H1 (cell line): Measurements from ENCODE around the gene SCAMP4. TPM values are rescaled to one million over a fixed set of nuclear protein-coding genes. Genes with fewer than 3 reads are reported as not detected.

Source experiments
- CBX8 ChIP-seq: fragments of 300-800, 300-1000 bp; sonication (generic); IDR thresholded peaks from 2 replicates; pipeline ENCODE4 v1.7.1; 2016; ENCODE audit warnings: low read depth, low read length, borderline replicate concordance
- CHD2 ChIP-seq: IDR thresholded peaks from 2 replicates; pipeline ENCODE4 v1.6.1; 2012; ENCODE audit warnings: low read length, improper control_type of control experiment
- CTCF ChIP-seq, 3 experiments: IDR thresholded peaks; 1 replicate in 2 of 3; 2 replicates in 1 of 3; pipeline versions ENCODE4 v1.5.1 to v1.6.1; 2011; ENCODE audit warnings: low read length in 3 of 3, mild to moderate bottlenecking in 3 of 3, inconsistent platforms in 2 of 3, low read depth in 1 of 3, moderate library complexity in 1 of 3; ENCODE audit not compliant: insufficient read depth in 1 of 3; ENCODE audit errors: control extremely low read depth in 1 of 3
- EGR1 ChIP-seq: IDR thresholded peaks from 2 replicates; pipeline ENCODE4 v1.6.1; 2011; ENCODE audit warnings: low read depth, low read length, borderline replicate concordance
- FOSL1 ChIP-seq: IDR thresholded peaks from 2 replicates; pipeline ENCODE4 v1.6.1; 2011; ENCODE audit warnings: mild to moderate bottlenecking, low read depth, low read length, moderate library complexity; ENCODE audit not compliant: insufficient read depth
- HDAC6 ChIP-seq: IDR thresholded peaks from one replicate; pipeline ENCODE4 v1.7.1; 2012; ENCODE audit warnings: low read depth, mild to moderate bottlenecking, inconsistent platforms, low read length, moderate library complexity
- KDM1A ChIP-seq: fragments of 200-600, 300-600 bp; sonication (generic); IDR thresholded peaks from 2 replicates; pipeline ENCODE4 v1.7.1; 2016; ENCODE audit warnings: mild to moderate bottlenecking, low read length, borderline replicate concordance
- RBBP5 ChIP-seq: IDR thresholded peaks from 2 replicates; pipeline ENCODE4 v1.7.1; 2012; ENCODE audit warnings: low read depth, mild to moderate bottlenecking, inconsistent platforms, low read length, moderate library complexity, borderline replicate concordance
- SAP30 ChIP-seq: fragments of 300-600 bp; sonication (generic); IDR thresholded peaks from 2 replicates; pipeline ENCODE4 v1.7.1; 2012; ENCODE audit warnings: low read length, moderate library complexity, mild to moderate bottlenecking, inconsistent platforms; ENCODE audit not compliant: insufficient read depth, insufficient replicate concordance
- SIX5 ChIP-seq: IDR thresholded peaks from 2 replicates; pipeline ENCODE4 v1.6.1; 2011; ENCODE audit warnings: mild to moderate bottlenecking, low read depth, low read length
- polyA plus RNA-seq, 7 experiments: library from polyadenylated mRNA; depleted of rRNA in 3 of 7; stranded (reverse) in 5 of 7; unstranded in 2 of 7; fragments of >200 nt in 5 of 7; fragments of 200-250 nt in 2 of 7; gene quantifications; 1 replicate in 5 of 7; 2 replicates in 1 of 7; 4 replicates in 1 of 7; pipeline versions ENCODE4 v1.2.1 to v1.2.3, GENCODE V29; 2011 to 2013; ENCODE audit warnings: missing spikeins in 2 of 7, mixed read lengths in 2 of 7
- total RNA-seq: library from RNA; stranded (reverse); fragmentation: NEBNext Ultra II Directional; extraction: Animal tissue kit (Norgen Biotek cat#: 25700); gene quantifications from 2 replicates; pipeline ENCODE4 v1.2.1, GENCODE V29; 2021

SCAMP4 gene
- total and polyA plus RNA-seq, 2 of the 8 experiments (the other 6 are each of a cell fraction or from before 2014, with no cell fraction given): 17.1 to 61.4 TPM

- TF ChIP-seq CTCF (IDR thresholded peaks at IDR 0.05; ENCODE audit: control extremely low read depth in 1 of 3, insufficient read depth in 1 of 3, low read depth in 1 of 3, low read length in 3 of 3): no peak
- no peak for TF ChIP-seq CBX8
- TF ChIP-seq RBBP5: no peak
- no peak for TF ChIP-seq CHD2
- no peak for TF ChIP-seq HDAC6
- TF ChIP-seq SAP30: no peak
- 0 out of 2 replicates have a peak, but pooled peaks have one; percentile 5 for TF ChIP-seq EGR1
- TF ChIP-seq KDM1A: no peak
- no peak for TF ChIP-seq SIX5
- TF ChIP-seq FOSL1: no peak
- TF ChIP-seq, all 59 proteins: peak for 6
Measured at GRCh38 chr19:1856698-1857603, 48.2 kb upstream of the SCAMP4 start (continued).
